Activated T-helper 2 cell treated with anti-CD3 and anti-CD28 coated beads, Interferon-gamma antibody, Interleukin-2, Interleukin-4, amounts not matched to agents 10 μg/mL and 5 μg/mL and 100 μg/mL, durations not matched to agents 14 hours and 24 hours and 36 hours (primary cell): ENCODE measurements around the gene ANXA6. TPM values are rescaled to one million over a fixed set of nuclear protein-coding genes. Genes with fewer than 3 reads are reported as not detected.

Experiments
- DNase-seq: peaks from one replicate; pipeline ENCODE4 v3.0.0; 2021; ENCODE audit warnings: low spot score
- H3K27ac Mint-ChIP-seq: one replicate; pipeline ENCODE4 v1.8.0; 2021; ENCODE audit warnings: mixed read lengths
- H3K27me3 Mint-ChIP-seq: one replicate; pipeline ENCODE4 v1.8.0; 2021; ENCODE audit warnings: low read depth, mixed read lengths
- H3K36me3 Mint-ChIP-seq: one replicate; pipeline ENCODE4 v1.8.0; 2021; ENCODE audit warnings: low read depth, mixed read lengths
- H3K4me1 Mint-ChIP-seq: one replicate; pipeline ENCODE4 v1.8.0; 2021; ENCODE audit warnings: low read depth, mixed read lengths
- H3K4me3 Mint-ChIP-seq: one replicate; pipeline ENCODE4 v1.8.0; 2021; ENCODE audit warnings: low read depth, mild to moderate bottlenecking, moderate library complexity, mixed read lengths
- H3K9me3 Mint-ChIP-seq: one replicate; pipeline ENCODE4 v1.8.0; 2021; ENCODE audit warnings: mixed read lengths
- intact Hi-C: fragments of 100-400 bp; cut with micrococcal nuclease; formaldehyde crosslinking; loops from one replicate; pipeline ENCODE4 v1.15.1; 2023
- total RNA-seq: library from RNA; stranded (reverse); gene quantifications from 2 replicates; pipeline ENCODE4 v1.2.3, GENCODE V29; 2022

ANXA6 gene
- total RNA-seq, 1 donor from 2014 or later, result 560 TPM

GRCh38 chr5:151189151-151189550, 31.6 kb upstream of the ANXA6 start:
- Mint-ChIP-seq H3K27ac (no peak overlapping the region), H3K9me3 (peaks cover 44% of the 10 kb centered on the region), H3K36me3 (peaks cover 83% of the 10 kb centered on the region), H3K27me3 (no peaks in the 10 kb centered on the region), H3K4me1 (no peaks in the 10 kb centered on the region), H3K4me3 (no peak overlapping the region)
- intact Hi-C loops, result no loop called here
- no peak for DNase-seq

- Mint-ChIP-seq H3K4me3 (no peak overlapping the region), H3K27ac (no peak overlapping the region), H3K27me3 (no peaks in the 10 kb centered on the region), H3K4me1 (no peaks in the 10 kb centered on the region), H3K9me3 (peaks cover 31% of the 10 kb centered on the region), H3K36me3 (peaks cover 72% of the 10 kb centered on the region)
- intact Hi-C loops, result no loop called here
- DNase-seq, result no peak
These were observed 29.0 kb upstream of the ANXA6 start for GRCh38 chr5:151186538-151186937.

GRCh38 chr5:151186052-151186451, 28.5 kb upstream of the ANXA6 start:
- Mint-ChIP-seq H3K4me3 (no peak overlapping the region), H3K27ac (no peak overlapping the region), H3K9me3 (peaks cover 26% of the 10 kb centered on the region), H3K36me3 (peaks cover 68% of the 10 kb centered on the region), H3K27me3 (no peaks in the 10 kb centered on the region), H3K4me1 (no peaks in the 10 kb centered on the region)
- intact Hi-C loops, result no loop called here
- DNase-seq, result no peak

GRCh38 chr5:151184316-151185042, 26.9 kb upstream of the ANXA6 start:
- no peak overlapping the region for H3K27ac Mint-ChIP-seq
- H3K4me3 Mint-ChIP-seq, result no peak overlapping the region
- DNase-seq, result no peak
- no peaks in the 10 kb centered on the region for H3K4me1 Mint-ChIP-seq
- no peaks in the 10 kb centered on the region for H3K27me3 Mint-ChIP-seq
- intact Hi-C loops, result no loop called here
- peaks cover 57% of the 10 kb centered on the region for H3K36me3 Mint-ChIP-seq
- peaks cover 12% of the 10 kb centered on the region for H3K9me3 Mint-ChIP-seq

GRCh38 chr5:151183456-151184245, 26.1 kb upstream of the ANXA6 start:
- no peak for DNase-seq
- H3K9me3 Mint-ChIP-seq, result peaks cover 3% of the 10 kb centered on the region
- H3K27ac Mint-ChIP-seq, result no peak overlapping the region
- no peaks in the 10 kb centered on the region for H3K27me3 Mint-ChIP-seq
- intact Hi-C loops, result no loop called here
- H3K4me1 Mint-ChIP-seq, result no peaks in the 10 kb centered on the region
- H3K36me3 Mint-ChIP-seq, result peaks cover 54% of the 10 kb centered on the region
- H3K4me3 Mint-ChIP-seq, result no peak overlapping the region

- Mint-ChIP-seq H3K4me1 (no peaks in the 10 kb centered on the region), H3K27ac (no peak overlapping the region), H3K27me3 (no peaks in the 10 kb centered on the region), H3K9me3 (peaks cover 2% of the 10 kb centered on the region), H3K4me3 (no peak overlapping the region), H3K36me3 (peaks cover 55% of the 10 kb centered on the region)
- intact Hi-C loops, result no loop called here
- DNase-seq, result no peak
These were observed 25.4 kb upstream of the ANXA6 start for GRCh38 chr5:151182976-151183375.

- no peaks in the 10 kb centered on the region for H3K27me3 Mint-ChIP-seq
- H3K36me3 Mint-ChIP-seq, result peaks cover 53% of the 10 kb centered on the region
- H3K27ac Mint-ChIP-seq, result no peak overlapping the region
- intact Hi-C loops, result no loop called here
- H3K9me3 Mint-ChIP-seq, result no peaks in the 10 kb centered on the region
- no peak overlapping the region for H3K4me3 Mint-ChIP-seq
- no peak for DNase-seq
- H3K4me1 Mint-ChIP-seq, result no peaks in the 10 kb centered on the region
These were observed 24.9 kb upstream of the ANXA6 start for GRCh38 chr5:151182524-151182900.

- H3K4me3 Mint-ChIP-seq, result no peak overlapping the region
- no peaks in the 10 kb centered on the region for H3K27me3 Mint-ChIP-seq
- H3K36me3 Mint-ChIP-seq, result peaks cover 47% of the 10 kb centered on the region
- intact Hi-C loops, result no loop called here
- H3K9me3 Mint-ChIP-seq, result no peaks in the 10 kb centered on the region
- no peak overlapping the region for H3K27ac Mint-ChIP-seq
- no peak for DNase-seq
- no peaks in the 10 kb centered on the region for H3K4me1 Mint-ChIP-seq
These were observed 24.4 kb upstream of the ANXA6 start for GRCh38 chr5:151181818-151182523.

GRCh38 chr5:151180291-151180690, 22.7 kb upstream of the ANXA6 start:
- no peaks in the 10 kb centered on the region for H3K27me3 Mint-ChIP-seq
- no peak for DNase-seq
- no peaks in the 10 kb centered on the region for H3K9me3 Mint-ChIP-seq
- H3K36me3 Mint-ChIP-seq, result peaks cover 31% of the 10 kb centered on the region
- intact Hi-C loops, result no loop called here
- H3K27ac Mint-ChIP-seq, result no peak overlapping the region
- no peaks in the 10 kb centered on the region for H3K4me1 Mint-ChIP-seq
- H3K4me3 Mint-ChIP-seq, result no peak overlapping the region

GRCh38 chr5:151179489-151179840, 21.9 kb upstream of the ANXA6 start:
- no peak overlapping the region for H3K4me3 Mint-ChIP-seq
- H3K27me3 Mint-ChIP-seq, result no peaks in the 10 kb centered on the region
- intact Hi-C loops, result no loop called here
- H3K9me3 Mint-ChIP-seq, result no peaks in the 10 kb centered on the region
- H3K4me1 Mint-ChIP-seq, result no peaks in the 10 kb centered on the region
- H3K36me3 Mint-ChIP-seq, result peaks cover 28% of the 10 kb centered on the region
- H3K27ac Mint-ChIP-seq, result no peak overlapping the region
- DNase-seq, result no peak

GRCh38 chr5:151178777-151179488, 21.4 kb upstream of the ANXA6 start:
- no peaks in the 10 kb centered on the region for H3K4me1 Mint-ChIP-seq
- no peak overlapping the region for H3K4me3 Mint-ChIP-seq
- no peaks in the 10 kb centered on the region for H3K9me3 Mint-ChIP-seq
- intact Hi-C loops, result no loop called here
- H3K27ac Mint-ChIP-seq, result no peak overlapping the region
- peaks cover 28% of the 10 kb centered on the region for H3K36me3 Mint-ChIP-seq
- no peak for DNase-seq
- H3K27me3 Mint-ChIP-seq, result no peaks in the 10 kb centered on the region

- Mint-ChIP-seq H3K27me3 (no peaks in the 10 kb centered on the region), H3K36me3 (peaks cover 28% of the 10 kb centered on the region), H3K9me3 (no peaks in the 10 kb centered on the region), H3K4me1 (no peaks in the 10 kb centered on the region), H3K27ac (no peak overlapping the region), H3K4me3 (no peak overlapping the region)
- no peak for DNase-seq
- intact Hi-C loops, result no loop called here
These were observed 20.8 kb upstream of the ANXA6 start for GRCh38 chr5:151178372-151178771.
